Natural killer cell treated with Interleukin-12 subunit alpha and Interleukin-12 subunit beta and Interleukin-15 and Interleukin-18, amount 100 ng/mL, for 72 hours (primary cell): ENCODE data around the gene CABP4. TPM values are rescaled to one million over a fixed set of nuclear protein-coding genes. Genes with fewer than 3 reads are reported as not detected.
A peak's percentile ranks its signal among the peaks of the same experiment; 100 is the strongest.

Source experiments
- ATAC-seq, 2 donors: fragments of 150-1000 bp; cut with Tn5 transposase in 1 of 2; sonication (Bioruptor Pico), chemical (Tn5 transposase) in 1 of 2; 2 replicates each; pipeline ENCODE4 v1.10.0; 2021
- DNase-seq: peaks from one replicate; pipeline ENCODE4 v3.0.0; 2022; ENCODE audit warnings: low spot score
- H3K27ac Mint-ChIP-seq, 2 donors: 1 replicate in 1 of 2; 2 replicates in 1 of 2; pipeline ENCODE4 v1.8.0; 2022; ENCODE audit warnings: mixed read lengths in 2 of 2, mild to moderate bottlenecking in 1 of 2, moderate library complexity in 1 of 2
- H3K27me3 Mint-ChIP-seq, 2 donors: 1 replicate in 1 of 2; 2 replicates in 1 of 2; pipeline ENCODE4 v1.8.0; 2022; ENCODE audit warnings: mixed read lengths in 2 of 2
- H3K36me3 Mint-ChIP-seq: one replicate; pipeline ENCODE4 v1.8.0; 2022; ENCODE audit warnings: mixed read lengths
- H3K4me1 Mint-ChIP-seq, 2 donors: 1 replicate in 1 of 2; 2 replicates in 1 of 2; pipeline ENCODE4 v1.8.0; 2022; ENCODE audit warnings: low read depth in 2 of 2, mixed read lengths in 2 of 2, mild to moderate bottlenecking in 1 of 2
- H3K4me3 Mint-ChIP-seq: one replicate; pipeline ENCODE4 v1.8.0; 2022; ENCODE audit warnings: mixed read lengths
- H3K9me3 Mint-ChIP-seq: 2 replicates; pipeline ENCODE4 v1.8.0; 2022; ENCODE audit warnings: mixed read lengths
- total RNA-seq, 2 donors: library from RNA; stranded (reverse); gene quantifications; one replicate each; pipeline ENCODE4 v1.2.3, GENCODE V29; 2022

Gene CABP4
- total RNA-seq, 2 donors from 2014 or later = 1.4 to 2.2 TPM

GRCh38 chr11:67502328-67502979 lies 47.3 kb downstream of the CABP4 start:
- H3K27me3 Mint-ChIP-seq = no peaks in the 10 kb centered on the region

GRCh38 chr11:67503119-67504004 lies 48.2 kb downstream of the CABP4 start:
- ATAC-seq = no peak
- Mint-ChIP-seq H3K27ac (peak overlapping the region; percentile 6 to 21), H3K27me3 (no peaks in the 10 kb centered on the region), H3K4me3 (peak overlapping the region; percentile 74), H3K9me3 (no peaks in the 10 kb centered on the region), H3K4me1 (peaks cover 32 to 33% of the 10 kb centered on the region in 2 donors), H3K36me3 (peaks cover 8% of the 10 kb centered on the region)
- DNase-seq = no peak

More at GRCh38 chr11:67502328-67502979, 47.3 kb downstream of the CABP4 start:
- Mint-ChIP-seq H3K36me3 (peaks cover 8% of the 10 kb centered on the region), H3K4me3 (peak overlapping the region; percentile 74), H3K9me3 (no peaks in the 10 kb centered on the region), H3K4me1 (peaks cover 32 to 33% of the 10 kb centered on the region in 2 donors), H3K27ac (peak overlapping the region; percentile 6 to 21)
- DNase-seq (no peak), ATAC-seq (no peak)

- no peaks in the 10 kb centered on the region for H3K27me3 Mint-ChIP-seq
- DNase-seq (peak; percentile 73), ATAC-seq (no peak)
- H3K27ac Mint-ChIP-seq = peak overlapping the region; percentile 76 to 92
- no peaks in the 10 kb centered on the region for H3K9me3 Mint-ChIP-seq
- peaks cover 40 to 41% of the 10 kb centered on the region in 2 donors for H3K4me1 Mint-ChIP-seq
- H3K4me3 Mint-ChIP-seq = peak overlapping the region; percentile 92
- peaks cover 8% of the 10 kb centered on the region for H3K36me3 Mint-ChIP-seq
Observed at GRCh38 chr11:67504005-67504949, 49.1 kb downstream of the CABP4 start.

- ATAC-seq = peak; percentile 32 to 37
- no peaks in the 10 kb centered on the region for H3K9me3 Mint-ChIP-seq
- H3K4me3 Mint-ChIP-seq = peak within 1 kb of the TSS; percentile 92
- peak within 1 kb of the TSS; percentile 87 to 92 for H3K27ac Mint-ChIP-seq
- H3K36me3 Mint-ChIP-seq = peaks cover 8% of the 10 kb centered on the region
- no peaks in the 10 kb centered on the region for H3K27me3 Mint-ChIP-seq
- peaks cover 41 to 42% of the 10 kb centered on the region in 2 donors for H3K4me1 Mint-ChIP-seq
- peak; percentile 86 for DNase-seq
Observed at GRCh38 chr11:67504950-67505581, 49.9 kb downstream of the CABP4 start, which contains the start of gene PITPNM1. Gene PITPNM1, minus strand, starts transcription at chr11:67505363. Its CDS starts 1,183 bp downstream, at chr11:67504180.

GRCh38 chr11:67505605-67506396 lies 50.6 kb downstream of the CABP4 start:
- DNase-seq (peak; percentile 86), ATAC-seq (peak; percentile 44 to 49)
- H3K36me3 Mint-ChIP-seq = peaks cover 5% of the 10 kb centered on the region
- peak overlapping the region; percentile 92 for H3K4me3 Mint-ChIP-seq
- peak overlapping the region; percentile 87 to 92 for H3K27ac Mint-ChIP-seq
- H3K9me3 Mint-ChIP-seq = no peaks in the 10 kb centered on the region
- H3K4me1 Mint-ChIP-seq = peaks cover 37% of the 10 kb centered on the region in 2 donors
- H3K27me3 Mint-ChIP-seq = peaks cover under 1% of the 10 kb centered on the region in 2 donors

- DNase-seq (no peak), ATAC-seq (no peak)
- Mint-ChIP-seq H3K27ac (peak overlapping the region; percentile 92 to 93), H3K27me3 (peaks cover 3 to 7% of the 10 kb centered on the region in 2 donors), H3K4me3 (peak overlapping the region; percentile 92), H3K4me1 (peaks cover 32% of the 10 kb centered on the region in 2 donors), H3K36me3 (no peaks in the 10 kb centered on the region), H3K9me3 (no peaks in the 10 kb centered on the region)
Observed at GRCh38 chr11:67506426-67507051, 51.4 kb downstream of the CABP4 start.

- Mint-ChIP-seq H3K27ac (peak overlapping the region; percentile 92 to 93), H3K27me3 (peaks cover 3 to 7% of the 10 kb centered on the region in 2 donors), H3K4me3 (peak overlapping the region; percentile 92), H3K9me3 (no peaks in the 10 kb centered on the region), H3K4me1 (peaks cover 32% of the 10 kb centered on the region in 2 donors), H3K36me3 (no peaks in the 10 kb centered on the region)
- ATAC-seq = no peak
- DNase-seq = no peak
Observed at GRCh38 chr11:67507242-67507863, 52.2 kb downstream of the CABP4 start.

GRCh38 chr11:67507864-67508485 lies 52.8 kb downstream of the CABP4 start, which contains the start of gene CDK2AP2:
Gene CDK2AP2, minus strand, starts transcription at chr11:67508162. Its CDS starts 80 bp downstream, at chr11:67508082.
- Mint-ChIP-seq H3K4me1 (peaks cover 28 to 29% of the 10 kb centered on the region in 2 donors), H3K4me3 (peak within 1 kb of the TSS; percentile 92), H3K27me3 (peaks cover 3 to 7% of the 10 kb centered on the region in 2 donors), H3K9me3 (no peaks in the 10 kb centered on the region), H3K36me3 (no peaks in the 10 kb centered on the region), H3K27ac (peak within 1 kb of the TSS; percentile 92 to 93)
- ATAC-seq = peak; percentile 88 to 91
- DNase-seq = peak; percentile 100

GRCh38 chr11:67508486-67509121 lies 53.5 kb downstream of the CABP4 start:
- H3K9me3 Mint-ChIP-seq = no peaks in the 10 kb centered on the region
- H3K4me1 Mint-ChIP-seq = peaks cover 25% of the 10 kb centered on the region in 2 donors
- peak; percentile 58 to 70 for ATAC-seq
- peak; percentile 99 for DNase-seq
- H3K4me3 Mint-ChIP-seq = peak overlapping the region; percentile 92
- peaks cover 3 to 7% of the 10 kb centered on the region in 2 donors for H3K27me3 Mint-ChIP-seq
- H3K36me3 Mint-ChIP-seq = no peaks in the 10 kb centered on the region
- H3K27ac Mint-ChIP-seq = peak overlapping the region; percentile 92 to 93

GRCh38 chr11:67510023-67510345 lies 54.8 kb downstream of the CABP4 start:
- H3K27me3 Mint-ChIP-seq = peaks cover 3 to 7% of the 10 kb centered on the region in 2 donors
- peaks cover 24 to 25% of the 10 kb centered on the region in 2 donors for H3K4me1 Mint-ChIP-seq
- H3K36me3 Mint-ChIP-seq = no peaks in the 10 kb centered on the region
- no peak for ATAC-seq
- DNase-seq = no peak
- peak overlapping the region in 1 of 2 donors; percentile 92 for H3K27ac Mint-ChIP-seq
- H3K4me3 Mint-ChIP-seq = peak overlapping the region; percentile 92
- H3K9me3 Mint-ChIP-seq = no peaks in the 10 kb centered on the region
